Measurements from ENCODE around the gene TRIM54.

DNA sequence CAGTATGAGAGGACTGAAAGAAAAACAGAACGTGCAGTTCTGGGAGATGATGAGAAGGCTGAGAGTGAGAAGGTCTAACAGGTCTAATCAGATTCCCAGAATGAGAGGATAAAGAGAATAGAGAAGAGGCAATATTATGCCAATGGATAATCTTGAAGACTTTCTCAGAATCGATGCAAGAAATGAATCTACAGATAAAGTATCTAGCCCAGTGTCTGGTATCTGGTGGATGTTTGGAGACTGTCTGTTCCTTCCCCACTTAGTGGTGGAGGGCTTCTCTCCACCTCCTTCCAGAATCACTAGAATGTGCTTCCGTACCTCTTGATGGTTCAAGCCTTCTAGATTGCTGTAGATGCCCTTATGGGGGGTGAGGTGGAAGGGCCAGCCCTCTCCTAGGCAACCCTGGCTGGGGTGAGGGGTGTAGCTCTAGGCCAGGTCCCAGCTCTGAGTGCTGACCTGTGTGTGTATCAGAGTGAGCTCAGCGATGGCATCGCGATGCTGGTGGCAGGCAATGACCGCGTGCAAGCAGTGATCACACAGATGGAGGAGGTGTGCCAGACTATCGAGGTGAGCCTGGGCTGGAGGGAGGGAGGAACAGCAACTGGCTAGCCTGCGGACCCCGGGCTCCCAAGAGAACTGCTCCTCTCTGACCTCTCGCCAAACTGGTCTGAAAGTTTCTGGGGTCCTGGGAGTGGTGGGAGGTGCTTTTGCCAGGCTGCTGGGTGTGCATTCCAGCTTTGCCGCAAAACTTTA is 22.4 kb downstream of the TRIM54 start:
- TF ChIP-seq, protein P1, sequence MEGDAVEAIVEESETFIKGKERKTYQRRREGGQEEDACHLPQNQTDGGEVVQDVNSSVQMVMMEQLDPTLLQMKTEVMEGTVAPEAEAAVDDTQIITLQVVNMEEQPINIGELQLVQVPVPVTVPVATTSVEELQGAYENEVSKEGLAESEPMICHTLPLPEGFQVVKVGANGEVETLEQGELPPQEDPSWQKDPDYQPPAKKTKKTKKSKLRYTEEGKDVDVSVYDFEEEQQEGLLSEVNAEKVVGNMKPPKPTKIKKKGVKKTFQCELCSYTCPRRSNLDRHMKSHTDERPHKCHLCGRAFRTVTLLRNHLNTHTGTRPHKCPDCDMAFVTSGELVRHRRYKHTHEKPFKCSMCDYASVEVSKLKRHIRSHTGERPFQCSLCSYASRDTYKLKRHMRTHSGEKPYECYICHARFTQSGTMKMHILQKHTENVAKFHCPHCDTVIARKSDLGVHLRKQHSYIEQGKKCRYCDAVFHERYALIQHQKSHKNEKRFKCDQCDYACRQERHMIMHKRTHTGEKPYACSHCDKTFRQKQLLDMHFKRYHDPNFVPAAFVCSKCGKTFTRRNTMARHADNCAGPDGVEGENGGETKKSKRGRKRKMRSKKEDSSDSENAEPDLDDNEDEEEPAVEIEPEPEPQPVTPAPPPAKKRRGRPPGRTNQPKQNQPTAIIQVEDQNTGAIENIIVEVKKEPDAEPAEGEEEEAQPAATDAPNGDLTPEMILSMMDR (IDR thresholded peaks at IDR 0.05): no peak
- no peak for TF ChIP-seq POLR2A (IDR thresholded peaks at IDR 0.05)

Measured in right lobe of liver (tissue), 4 donors.